Left forelimb (tissue), 1 donor: ENCODE results near the gene C3orf18.
"Not testable (repeated sequence)": the region's sequence is repeated elsewhere in the genome, so short reads cannot be mapped to it uniquely, and the experiment has no call there.

Source experiments
- DNase-seq: peaks from one replicate; pipeline ENCODE4 v3.0.0-alpha.2; 2018; ENCODE audit warnings: low spot score

The C3orf18 gene

GRCh38 chr3:50523279-50523811 is 44.2 kb downstream of the C3orf18 start:
- no peak for DNase-seq

- no peak for DNase-seq
Observed at GRCh38 chr3:50521572-50521971, 46.0 kb downstream of the C3orf18 start.

GRCh38 chr3:50520849-50521248 is 46.7 kb downstream of the C3orf18 start:
- DNase-seq, result no peak

DNA sequence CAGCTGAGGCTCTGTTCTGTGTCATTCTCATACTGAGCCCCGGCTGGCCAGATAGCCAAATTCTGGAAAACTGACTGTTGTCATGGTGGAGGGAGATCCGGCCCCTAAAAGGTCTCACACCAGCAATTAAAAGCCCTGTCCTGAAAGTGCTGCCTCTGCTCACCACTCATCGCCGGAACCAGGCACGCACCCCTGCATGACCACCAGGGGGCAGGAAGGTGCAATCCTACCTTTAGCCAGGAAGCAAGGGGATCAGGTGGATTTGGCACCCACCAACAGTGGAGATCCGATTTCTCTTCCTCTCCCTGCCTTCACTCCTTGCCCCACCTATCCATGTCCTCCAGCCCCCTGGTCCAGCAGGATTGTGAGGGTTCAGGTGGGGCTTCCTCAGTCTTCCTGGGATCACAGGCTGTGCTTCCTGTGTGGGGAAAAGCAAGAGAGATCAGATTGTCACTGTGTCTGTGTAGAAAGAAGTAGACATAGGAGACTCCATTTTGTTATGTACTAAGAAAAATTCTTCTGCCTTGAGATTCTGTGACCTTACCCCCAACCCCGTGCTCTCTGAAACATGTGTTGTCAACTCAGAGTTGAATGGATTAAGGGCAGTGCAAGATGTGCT is 48.0 kb downstream of the C3orf18 start:
- DNase-seq, result no peak

DNA sequence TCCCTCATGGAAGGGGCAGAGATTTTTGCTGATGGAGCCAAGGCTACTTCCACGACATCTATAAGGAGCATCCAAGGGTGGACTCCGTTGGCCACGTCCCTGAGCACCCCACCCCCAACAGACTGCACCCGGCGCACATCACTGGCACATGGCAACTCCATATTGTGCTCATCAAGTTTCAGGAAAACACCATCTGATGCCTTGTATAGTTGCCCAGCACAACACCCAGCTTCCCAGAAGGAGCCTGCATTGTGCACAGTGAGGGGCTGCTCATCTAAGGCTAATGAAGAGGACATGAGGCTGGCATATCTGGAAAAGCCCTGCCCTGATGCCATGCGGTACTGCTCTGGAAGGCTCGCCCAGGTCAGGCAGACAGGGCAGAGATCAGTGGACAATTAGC is 49.1 kb downstream of the C3orf18 start:
- no peak for DNase-seq

- no peak for DNase-seq
Observed at GRCh38 chr3:50517721-50518206, 49.8 kb downstream of the C3orf18 start.

- DNase-seq, result no peak
Observed at GRCh38 chr3:50516440-50516871, 51.1 kb downstream of the C3orf18 start.

DNA sequence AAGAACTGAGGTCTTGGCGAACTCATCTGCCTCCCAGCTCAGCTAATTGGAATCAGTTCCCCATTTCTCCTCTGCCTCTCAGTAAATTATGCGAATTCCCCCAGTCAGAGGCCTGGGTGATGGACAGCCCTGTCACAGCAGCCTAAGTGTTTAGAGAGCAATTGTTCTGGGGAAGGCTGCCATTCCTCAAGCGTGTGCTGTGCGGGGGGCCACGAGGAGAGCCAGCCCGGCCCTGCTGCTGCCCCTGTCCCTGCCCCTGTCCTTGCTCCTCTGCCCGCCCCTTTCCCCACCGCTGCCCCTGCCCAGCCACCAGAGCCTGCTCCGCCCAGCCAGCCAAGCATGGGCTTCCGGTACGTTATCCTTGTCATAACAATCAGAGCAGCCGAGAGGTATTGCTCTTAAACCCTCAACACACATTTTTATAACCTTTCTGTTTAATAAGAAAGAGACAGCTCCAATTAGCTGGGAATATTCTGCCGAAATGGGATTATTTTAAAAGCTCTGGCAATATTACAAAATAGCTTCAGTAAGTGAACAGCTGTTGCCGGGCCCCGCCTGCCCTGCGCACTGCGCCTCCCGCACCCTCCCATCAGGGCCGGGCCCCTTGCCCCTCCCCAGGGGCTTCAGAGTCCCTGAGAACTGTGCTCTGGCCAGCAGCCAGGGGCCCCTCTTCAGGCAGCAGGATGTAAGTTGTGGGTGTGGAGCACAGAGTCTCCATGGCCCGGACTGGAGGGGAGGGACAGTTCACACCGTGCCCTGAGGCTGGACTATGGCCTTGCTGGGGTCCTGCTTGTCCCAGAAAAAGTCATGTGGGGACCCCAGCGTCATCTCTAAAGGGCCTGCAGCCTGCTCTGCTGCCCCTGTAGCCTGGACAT is 51.7 kb downstream of the C3orf18 start:
- DNase-seq, result no peak

DNA sequence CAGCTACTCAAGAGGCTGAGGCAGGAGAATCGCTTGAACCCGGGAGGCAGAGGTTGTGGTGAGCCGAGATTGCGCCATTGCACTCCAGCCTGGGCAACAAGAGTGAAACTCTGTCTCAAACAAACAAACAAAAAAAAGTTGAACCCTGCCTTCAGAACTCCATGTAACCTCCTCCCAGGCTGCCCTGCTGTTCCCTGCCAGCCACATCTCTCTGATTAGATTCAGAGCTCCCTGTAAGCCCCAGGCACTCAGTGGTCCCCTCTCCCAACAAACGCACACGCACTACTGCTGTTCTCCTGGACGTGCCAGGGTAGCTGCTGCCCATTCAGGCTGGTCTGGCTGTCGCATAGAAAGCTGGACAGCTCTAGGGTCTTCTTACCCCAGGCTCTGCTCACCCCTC is 54.6 kb downstream of the C3orf18 start:
- not testable (repeated sequence) for DNase-seq

DNA sequence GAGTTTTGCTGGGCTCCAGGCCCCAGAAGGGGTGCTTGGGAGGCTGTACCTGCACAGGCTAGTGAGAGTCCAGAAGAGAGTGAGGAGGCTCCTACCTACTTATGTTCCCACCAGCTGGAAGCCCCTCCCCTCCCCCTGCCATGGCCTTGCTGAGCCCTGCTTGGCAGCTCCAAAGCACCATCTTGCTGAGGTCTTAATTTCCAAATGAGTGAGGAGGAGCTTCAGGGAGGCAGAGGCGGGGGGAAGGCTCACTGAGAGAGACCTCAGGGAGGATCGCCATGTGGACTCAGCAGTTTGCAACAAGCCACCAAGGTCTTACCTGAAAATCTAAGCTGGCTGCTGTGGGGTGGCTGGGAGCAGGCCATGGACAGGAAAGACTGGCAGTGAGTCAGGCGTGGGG is 55.4 kb downstream of the C3orf18 start:
- DNase-seq, result no peak

DNA sequence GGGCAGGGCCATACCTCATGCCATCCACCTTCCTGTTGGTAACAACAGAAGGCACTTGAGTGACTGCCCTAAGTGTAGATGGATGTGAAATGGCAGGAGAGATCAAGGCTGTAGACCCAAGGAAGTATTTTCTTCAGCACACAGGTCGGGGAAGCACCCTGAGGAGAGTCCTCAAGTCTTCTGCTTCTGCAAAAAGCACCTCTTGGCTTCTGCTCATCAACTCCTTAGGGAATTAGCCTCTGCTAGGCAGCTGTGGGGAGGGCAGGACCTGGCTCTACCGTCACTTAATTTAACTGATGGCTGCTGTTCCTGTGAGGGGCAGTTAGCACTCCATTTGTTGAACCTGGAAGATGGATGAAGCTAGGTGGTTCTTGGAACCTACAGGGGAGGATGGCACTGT is 57.2 kb downstream of the C3orf18 start:
- DNase-seq, result no peak

- no peak for DNase-seq
Observed at GRCh38 chr3:50509715-50510114, 57.8 kb downstream of the C3orf18 start.

DNA sequence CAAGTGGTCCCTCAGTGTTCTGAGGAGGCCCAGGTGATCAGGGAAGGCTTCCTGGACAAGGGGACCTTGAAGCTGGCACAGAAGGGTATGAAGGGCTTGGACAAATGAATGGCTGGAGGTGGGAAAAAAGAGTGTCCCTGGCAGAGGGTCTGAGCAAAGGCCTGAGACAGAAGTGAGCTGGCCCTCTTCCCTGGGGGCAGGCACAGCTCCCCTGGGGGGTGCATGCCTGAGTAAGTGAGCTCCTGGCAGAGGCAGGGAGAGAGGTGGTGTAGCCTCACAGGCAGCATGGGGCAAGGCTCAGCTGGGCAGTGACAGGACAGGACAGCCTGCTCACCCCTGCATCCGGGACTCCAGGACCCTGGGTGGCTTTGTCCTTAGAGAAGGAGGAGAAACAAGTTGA is 58.7 kb downstream of the C3orf18 start:
- no peak for DNase-seq
